Neutrophil (primary cell): ENCODE results near the gene LCP1.
A peak's percentile ranks its signal among the peaks of the same experiment; 100 is the strongest.

Experiments used
- H3K27ac ChIP-seq: fragments of 200-600 bp; sonication (generic); 2 replicates; pipeline ENCODE4 v1.5.1; 2016; ENCODE audit warnings: mild to moderate bottlenecking, moderate library complexity
- H3K27me3 ChIP-seq: fragments of 200-600 bp; sonication (generic); 2 replicates; pipeline ENCODE4 v1.6.0; 2016; ENCODE audit warnings: mild to moderate bottlenecking
- H3K36me3 ChIP-seq: fragments of 200-600 bp; sonication (generic); 2 replicates; pipeline ENCODE4 v1.5.1; 2017
- H3K4me1 ChIP-seq, 2 experiments: fragments of 200-600 bp in 1 of 2; sonication (generic) in 1 of 2; 1 replicate in 1 of 2; 2 replicates in 1 of 2; pipeline versions ENCODE4 v1.5.1 to v1.6.1; 2013 to 2016; ENCODE audit warnings: low read depth in 1 of 2, low read length in 1 of 2, mild to moderate bottlenecking in 1 of 2, moderate library complexity in 1 of 2; ENCODE audit not compliant: control insufficient read depth in 1 of 2, insufficient read depth in 1 of 2
- H3K4me3 ChIP-seq, 2 experiments: fragments of 200-600 bp in 1 of 2; sonication (generic) in 1 of 2; 1 replicate in 1 of 2; 2 replicates in 1 of 2; pipeline ENCODE4 v1.5.1; 2013 to 2016; ENCODE audit warnings: low read depth in 1 of 2, low read length in 1 of 2, mild to moderate bottlenecking in 1 of 2, moderate library complexity in 1 of 2
- H3K9me3 ChIP-seq: fragments of 200-600 bp; sonication (generic); 2 replicates; pipeline ENCODE4 v1.5.1; 2016
- TF ChIP-seq, protein P1 (sequence below): fragments of 200-600 bp; sonication (generic); IDR thresholded peaks from 2 replicates; pipeline ENCODE4 v1.5.1; 2016; ENCODE audit warnings: antibody characterized with exemption

LCP1 gene

GRCh38 chr13:46170268-46170667 is 11.7 kb downstream of the LCP1 start:
- Histone ChIP-seq H3K27me3 (no peaks in the 10 kb centered on the region), H3K4me3 (peak overlapping the region; percentile 55 to 85), H3K4me1 (peaks cover 99 to 100% of the 10 kb centered on the region in 2 experiments), H3K9me3 (no peaks in the 10 kb centered on the region), H3K27ac (peak overlapping the region; percentile 97), H3K36me3 (peaks cover 54% of the 10 kb centered on the region)
- TF ChIP-seq, protein P1, sequence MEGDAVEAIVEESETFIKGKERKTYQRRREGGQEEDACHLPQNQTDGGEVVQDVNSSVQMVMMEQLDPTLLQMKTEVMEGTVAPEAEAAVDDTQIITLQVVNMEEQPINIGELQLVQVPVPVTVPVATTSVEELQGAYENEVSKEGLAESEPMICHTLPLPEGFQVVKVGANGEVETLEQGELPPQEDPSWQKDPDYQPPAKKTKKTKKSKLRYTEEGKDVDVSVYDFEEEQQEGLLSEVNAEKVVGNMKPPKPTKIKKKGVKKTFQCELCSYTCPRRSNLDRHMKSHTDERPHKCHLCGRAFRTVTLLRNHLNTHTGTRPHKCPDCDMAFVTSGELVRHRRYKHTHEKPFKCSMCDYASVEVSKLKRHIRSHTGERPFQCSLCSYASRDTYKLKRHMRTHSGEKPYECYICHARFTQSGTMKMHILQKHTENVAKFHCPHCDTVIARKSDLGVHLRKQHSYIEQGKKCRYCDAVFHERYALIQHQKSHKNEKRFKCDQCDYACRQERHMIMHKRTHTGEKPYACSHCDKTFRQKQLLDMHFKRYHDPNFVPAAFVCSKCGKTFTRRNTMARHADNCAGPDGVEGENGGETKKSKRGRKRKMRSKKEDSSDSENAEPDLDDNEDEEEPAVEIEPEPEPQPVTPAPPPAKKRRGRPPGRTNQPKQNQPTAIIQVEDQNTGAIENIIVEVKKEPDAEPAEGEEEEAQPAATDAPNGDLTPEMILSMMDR: no peak

DNA sequence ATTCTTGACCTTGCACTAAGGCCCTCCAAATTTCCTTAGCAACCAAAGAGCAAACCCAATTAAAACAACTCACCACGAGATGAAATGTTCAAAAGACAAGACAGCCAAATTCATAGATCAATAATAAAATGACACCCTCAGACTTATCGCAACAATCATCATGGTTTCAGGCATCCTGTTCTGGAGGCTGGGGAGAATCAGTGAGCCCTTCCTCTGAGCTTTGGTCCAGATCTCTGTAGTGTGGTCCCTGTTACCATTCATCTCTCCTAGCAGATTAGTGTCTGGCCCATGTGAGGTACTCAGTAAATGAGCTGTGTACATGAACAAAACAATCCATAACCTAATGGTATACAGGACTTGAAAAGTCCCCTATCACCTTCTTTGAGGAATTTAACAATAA is 12.2 kb downstream of the LCP1 start:
- Histone ChIP-seq H3K36me3 (peaks cover 59% of the 10 kb centered on the region), H3K4me3 (peak overlapping the region; percentile 55 to 85), H3K4me1 (peaks cover 99 to 100% of the 10 kb centered on the region in 2 experiments), H3K27ac (peak overlapping the region; percentile 97), H3K27me3 (no peaks in the 10 kb centered on the region), H3K9me3 (no peaks in the 10 kb centered on the region)
- TF ChIP-seq, protein P1: no peak

GRCh38 chr13:46168783-46169182 is 13.2 kb downstream of the LCP1 start:
- TF ChIP-seq, protein P1: no peak

DNA sequence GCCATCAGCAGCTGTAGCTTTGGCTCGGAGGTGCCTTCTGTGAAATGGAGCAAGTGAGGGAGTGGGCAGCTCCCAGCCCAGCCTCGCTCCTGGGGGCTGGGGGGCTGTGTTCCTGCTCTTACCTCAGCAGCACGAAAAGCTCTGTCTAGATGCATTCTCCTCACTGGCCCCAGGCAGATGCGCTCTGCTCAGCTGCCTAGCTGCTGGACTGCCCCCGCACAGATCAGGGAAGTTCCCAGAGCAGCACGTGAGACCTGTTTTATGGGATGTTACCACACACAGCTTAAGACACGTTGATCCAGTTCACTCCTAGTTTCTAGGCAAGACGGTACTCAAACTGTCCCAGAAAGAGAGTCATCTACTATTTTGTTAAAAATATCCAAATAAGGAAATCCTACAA is 13.6 kb downstream of the LCP1 start:
- H3K9me3 ChIP-seq: no peaks in the 10 kb centered on the region
- peaks cover 63% of the 10 kb centered on the region for H3K36me3 ChIP-seq
- TF ChIP-seq, protein P1: no peak
- H3K4me3 ChIP-seq: peak overlapping the region; percentile 12 to 85
- peaks cover 99% of the 10 kb centered on the region in 2 experiments for H3K4me1 ChIP-seq
- peak overlapping the region; percentile 97 for H3K27ac ChIP-seq
- no peaks in the 10 kb centered on the region for H3K27me3 ChIP-seq

More at GRCh38 chr13:46168783-46169182, 13.2 kb downstream of the LCP1 start:
- Histone ChIP-seq H3K4me3 (peak overlapping the region; percentile 12 to 85), H3K27me3 (no peaks in the 10 kb centered on the region), H3K27ac (peak overlapping the region; percentile 97), H3K36me3 (peaks cover 61% of the 10 kb centered on the region), H3K4me1 (peaks cover 99 to 100% of the 10 kb centered on the region in 2 experiments), H3K9me3 (no peaks in the 10 kb centered on the region)

- H3K36me3 ChIP-seq: peaks cover 66% of the 10 kb centered on the region
- H3K9me3 ChIP-seq: no peaks in the 10 kb centered on the region
- H3K27ac ChIP-seq: peak overlapping the region; percentile 97
- no peaks in the 10 kb centered on the region for H3K27me3 ChIP-seq
- peak overlapping the region; percentile 15 to 85 for H3K4me3 ChIP-seq
- TF ChIP-seq, protein P1: no peak
- peaks cover 87 to 92% of the 10 kb centered on the region in 2 experiments for H3K4me1 ChIP-seq
These were observed 14.9 kb downstream of the LCP1 start for GRCh38 chr13:46166947-46167610.
